ENCODE data around the gene ANXA9. TPM values are rescaled to one million over a fixed set of nuclear protein-coding genes. Genes with fewer than 3 reads are reported as not detected.

The ANXA9 gene
- total RNA-seq, result 0.40 TPM

- ATAC-seq, result peak; percentile 67
These were observed at the start of gene ANXA9 for GRCh38 chr1:150981805-150982712. Gene ANXA9, plus strand, starts transcription at chr1:150982292. Its CDS starts 814 bp downstream, at chr1:150983106.

- ATAC-seq, result no peak
These were observed 37.2 kb upstream of the ANXA9 start for GRCh38 chr1:150944856-150945255.

- no peak for ATAC-seq
These were observed 27.4 kb upstream of the ANXA9 start for GRCh38 chr1:150954708-150955107.

GRCh38 chr1:150955280-150955679, 26.8 kb upstream of the ANXA9 start:
- no peak for ATAC-seq

GRCh38 chr1:150957666-150958065, 24.4 kb upstream of the ANXA9 start:
- ATAC-seq, result no peak

GRCh38 chr1:150960646-150961045, 21.4 kb upstream of the ANXA9 start:
- ATAC-seq, result no peak

GRCh38 chr1:150961756-150962155, 20.3 kb upstream of the ANXA9 start:
- no peak for ATAC-seq

GRCh38 chr1:150963321-150964163, 18.6 kb upstream of the ANXA9 start:
- ATAC-seq, result no peak

GRCh38 chr1:150964164-150964489, 18.0 kb upstream of the ANXA9 start:
- no peak for ATAC-seq

GRCh38 chr1:150965605-150966004, 16.5 kb upstream of the ANXA9 start:
- ATAC-seq, result no peak

- ATAC-seq, result no peak
These were observed 16.1 kb upstream of the ANXA9 start for GRCh38 chr1:150966011-150966410.

GRCh38 chr1:150967936-150968335, 14.2 kb upstream of the ANXA9 start:
- no peak for ATAC-seq

GRCh38 chr1:150968491-150968890, 13.6 kb upstream of the ANXA9 start:
- ATAC-seq, result no peak

- ATAC-seq, result no peak
These were observed 12.5 kb upstream of the ANXA9 start for GRCh38 chr1:150969626-150970025.

- no peak for ATAC-seq
These were observed 11.1 kb upstream of the ANXA9 start for GRCh38 chr1:150970808-150971582.

- no peak for ATAC-seq
These were observed 10.3 kb upstream of the ANXA9 start for GRCh38 chr1:150971583-150972416.

GRCh38 chr1:150972417-150972940, 9.6 kb upstream of the ANXA9 start:
- no peak for ATAC-seq

- peak; percentile 1 for ATAC-seq
These were observed 8.7 kb upstream of the ANXA9 start for GRCh38 chr1:150973258-150973835.

- ATAC-seq, result peak; percentile 76
These were observed 8.1 kb upstream of the ANXA9 start for GRCh38 chr1:150973836-150974579.
